GM18858 (cell line): ENCODE measurements around the gene SIGLEC9.

Source experiments
- ATAC-seq: cut with Tn5 transposase; IDR thresholded peaks from one replicate; pipeline ENCODE4 v1.9.1; 2021; ENCODE audit not compliant: unreplicated experiment

The SIGLEC9 gene

DNA sequence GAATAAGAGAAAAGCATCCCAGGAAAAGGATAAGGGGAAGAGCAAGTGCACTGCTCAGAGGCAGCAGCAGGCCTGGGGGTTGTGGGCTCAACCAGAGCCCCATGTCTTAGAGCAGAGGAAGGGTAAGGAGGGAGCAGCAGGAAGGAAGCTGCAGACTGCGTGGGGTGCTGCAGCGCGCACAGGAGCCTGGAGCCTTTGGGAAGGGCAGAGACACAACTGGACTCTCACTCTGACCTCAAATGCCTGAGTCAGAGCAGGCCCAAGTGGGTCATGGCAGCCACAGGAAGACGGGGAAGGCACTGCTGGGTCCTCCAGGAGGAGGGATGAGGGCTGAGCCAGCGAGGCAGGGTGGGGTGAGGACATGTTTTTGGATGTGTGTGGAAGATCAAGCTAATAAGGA lies 49.0 kb downstream of the SIGLEC9 start:
- no peak for ATAC-seq

DNA sequence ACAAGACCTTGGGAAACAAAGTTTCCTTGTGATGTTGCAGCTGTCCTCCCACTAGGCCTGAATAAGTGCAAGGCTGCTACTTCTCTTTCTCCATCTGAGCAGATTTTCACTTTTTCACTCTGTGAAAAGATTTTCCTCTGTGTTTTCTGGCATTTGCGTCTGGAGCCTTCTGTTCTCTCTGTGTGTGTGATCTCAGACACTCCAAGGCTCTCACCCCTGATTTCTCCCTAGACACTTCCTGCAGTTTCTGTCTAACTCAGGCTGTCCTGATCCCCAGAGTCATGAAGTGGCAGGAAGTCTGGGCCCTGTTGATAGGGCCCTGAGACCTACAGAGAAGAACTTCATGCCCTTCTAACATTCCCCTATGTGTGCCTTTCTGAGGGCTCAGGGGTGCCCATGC lies 54.5 kb downstream of the SIGLEC9 start:
- ATAC-seq, result no peak
